Ramos (cell line): Measurements from ENCODE around the gene HSD3B2.

ENCODE experiments used
- in situ Hi-C: fragments of 300-500 bp; cut with MboI; formaldehyde crosslinking; loops from one replicate; pipeline ENCODE4 v1.14.3; 2022; ENCODE audit warnings: low sequenced_read_pairs; ENCODE audit not compliant: unreplicated experiment

HSD3B2 gene

DNA sequence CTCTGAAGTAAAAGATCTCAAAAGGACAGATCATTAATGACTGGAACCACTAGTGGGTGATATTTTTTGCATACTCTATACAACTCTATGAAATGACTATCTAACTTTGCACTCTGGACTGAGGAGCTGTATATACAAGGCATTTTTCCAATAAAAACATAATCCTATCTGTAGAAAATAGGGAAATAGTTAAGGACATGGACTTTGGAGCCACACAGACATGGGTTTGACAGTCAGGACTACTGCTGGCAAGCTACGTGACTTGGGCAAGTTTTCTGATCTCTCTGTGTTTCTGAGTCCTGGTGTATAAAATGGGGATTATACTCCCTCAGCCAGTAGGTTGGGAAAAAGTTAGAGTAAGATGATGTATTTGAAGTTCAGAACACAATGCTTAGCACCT lies 20.9 kb upstream of the HSD3B2 start:
- in situ Hi-C loops: no loop called here

DNA sequence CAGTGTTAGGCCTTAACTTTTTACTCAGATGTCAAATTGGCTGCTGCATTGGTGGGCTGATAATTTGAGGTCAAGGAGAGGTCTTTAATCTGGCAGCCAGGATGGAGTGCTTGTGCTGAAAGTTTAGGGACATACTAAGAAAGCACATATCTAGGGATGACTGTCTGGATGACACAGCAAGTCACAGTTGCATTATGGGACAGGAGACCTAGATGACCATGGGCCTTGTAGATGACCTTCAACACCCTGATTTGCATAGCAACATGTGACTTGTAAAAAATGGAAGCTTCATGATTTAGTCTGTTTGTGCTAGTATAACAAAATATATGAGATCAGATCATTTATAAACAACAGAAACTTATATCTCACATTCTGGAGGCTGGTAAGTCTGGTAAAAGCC lies 18.0 kb upstream of the HSD3B2 start:
- in situ Hi-C loops: no loop called here

DNA sequence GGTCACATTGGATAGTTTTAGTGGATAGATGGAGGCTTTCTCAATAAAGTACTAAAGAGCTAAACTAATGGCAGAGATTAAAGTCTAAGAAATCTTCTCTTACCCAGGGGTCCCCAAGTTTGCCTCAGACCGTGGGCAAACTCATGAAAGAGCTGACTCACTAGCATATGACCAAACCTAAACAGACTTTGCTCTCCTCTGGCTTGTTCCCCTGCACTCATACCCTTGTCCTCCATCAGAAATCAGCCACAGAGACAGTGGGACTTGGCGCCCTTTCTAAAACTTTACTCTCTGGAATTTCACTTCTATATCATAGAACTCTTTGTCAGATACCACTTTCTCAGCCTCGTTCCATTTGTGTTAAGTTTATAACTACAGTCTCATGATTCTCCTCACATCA lies 17.0 kb upstream of the HSD3B2 start:
- in situ Hi-C loops: no loop called here

DNA sequence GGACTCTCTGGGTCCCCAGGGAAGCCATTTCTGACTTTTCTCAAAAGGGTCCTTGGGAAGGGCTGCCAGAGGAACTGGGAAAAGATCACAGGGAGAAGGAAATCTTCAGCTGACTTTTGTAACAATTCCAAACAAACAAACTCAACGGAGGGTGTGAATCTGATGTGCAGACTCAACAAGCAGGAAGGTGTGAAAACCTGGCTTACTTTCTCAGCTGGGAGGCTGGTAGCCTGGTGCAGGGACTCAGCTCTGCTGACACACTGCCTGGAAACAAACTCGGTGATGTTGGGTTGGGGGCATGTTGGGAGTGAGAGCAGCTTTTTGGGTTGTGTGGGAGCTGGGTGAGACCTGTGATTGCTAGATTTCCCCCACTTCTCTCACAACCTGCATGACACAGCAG lies 10.2 kb upstream of the HSD3B2 start:
- in situ Hi-C loops: no loop called here

DNA sequence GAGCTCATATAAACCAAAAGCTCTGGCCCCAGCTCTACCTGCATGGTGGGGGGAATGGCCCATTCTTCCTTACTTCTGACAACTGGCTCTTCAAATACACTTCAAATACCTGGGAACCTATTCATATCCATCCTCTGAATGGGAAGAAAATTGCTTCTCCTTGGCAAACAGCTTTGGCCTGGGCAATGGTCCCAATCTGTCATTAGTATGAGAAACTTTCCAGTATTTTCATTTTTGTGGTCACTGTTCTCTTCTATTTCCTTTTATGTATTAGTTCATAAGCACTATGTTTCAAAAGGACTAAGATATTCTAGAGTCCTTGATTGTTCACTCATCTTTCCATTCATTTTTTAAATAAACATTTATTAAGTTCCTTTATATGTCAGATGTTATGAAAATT lies 5.2 kb upstream of the HSD3B2 start:
- in situ Hi-C loops: no loop called here

DNA sequence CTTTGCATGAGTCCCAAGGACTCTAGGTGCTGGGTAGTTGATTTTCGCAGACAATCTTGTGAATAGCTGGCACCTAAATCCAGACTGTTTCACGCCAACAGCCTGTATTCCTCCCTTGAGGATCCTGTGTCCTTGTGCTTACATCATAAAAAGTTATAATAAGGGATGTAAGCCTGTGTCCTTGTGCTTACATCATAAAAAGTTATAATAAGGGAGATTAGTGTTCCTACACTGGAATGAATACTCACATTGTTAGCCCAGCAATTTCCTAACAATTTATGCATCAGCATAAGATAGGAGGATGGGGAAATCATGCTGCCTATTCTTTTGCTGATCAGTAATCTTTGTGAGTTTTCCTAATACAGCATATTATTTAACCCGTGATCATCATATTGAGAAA lies 4.0 kb upstream of the HSD3B2 start:
- in situ Hi-C loops: no loop called here

DNA sequence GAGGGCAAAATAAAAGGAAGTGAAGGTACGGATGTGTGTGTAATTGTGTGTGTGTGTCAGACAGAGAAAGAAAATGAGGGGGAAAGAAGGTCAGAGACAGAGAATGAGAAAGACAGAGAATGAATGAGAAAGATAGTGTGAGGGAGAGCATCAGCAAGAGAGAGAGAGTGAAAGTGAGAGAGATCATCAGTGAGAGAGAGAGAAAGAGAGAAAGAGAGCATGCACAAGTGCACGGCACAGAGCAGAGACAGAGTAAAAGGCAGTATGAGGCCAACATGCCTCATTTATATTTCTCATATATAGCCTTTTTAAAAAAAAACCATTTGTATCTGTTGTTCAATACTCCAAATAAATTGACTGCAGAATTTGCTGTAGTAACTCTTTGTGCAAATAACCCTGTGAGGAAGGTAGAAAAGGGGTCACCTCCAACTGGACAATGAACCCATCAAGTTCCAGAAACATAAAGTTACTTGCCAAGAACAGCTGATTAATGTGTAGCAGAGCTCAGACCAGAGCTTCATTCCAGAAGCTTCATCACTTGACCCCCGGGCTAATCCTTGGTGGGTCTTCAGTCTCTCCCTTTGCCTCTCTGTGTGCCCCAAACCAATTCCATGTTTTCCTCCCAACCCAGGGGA lies 1.2 kb downstream of the HSD3B2 start:
- in situ Hi-C loops: no loop called here

DNA sequence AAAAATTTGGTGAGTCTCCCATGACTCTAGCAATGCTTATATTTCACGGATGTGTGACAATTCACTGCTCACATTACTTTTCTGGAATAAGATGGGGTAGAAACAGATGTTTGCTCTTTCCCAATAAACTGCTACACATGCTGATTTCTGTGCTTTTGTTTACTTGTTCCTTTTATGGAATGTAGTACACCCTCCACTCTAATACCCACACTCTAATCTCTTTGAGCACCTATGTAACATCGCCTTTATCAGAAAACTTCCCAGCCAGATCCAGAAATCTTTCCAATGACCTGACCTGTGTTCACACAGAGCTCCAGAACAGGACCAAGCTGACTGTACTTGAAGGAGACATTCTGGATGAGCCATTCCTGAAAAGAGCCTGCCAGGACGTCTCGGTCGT lies 4.2 kb downstream of the HSD3B2 start:
- in situ Hi-C loops: no loop called here

DNA sequence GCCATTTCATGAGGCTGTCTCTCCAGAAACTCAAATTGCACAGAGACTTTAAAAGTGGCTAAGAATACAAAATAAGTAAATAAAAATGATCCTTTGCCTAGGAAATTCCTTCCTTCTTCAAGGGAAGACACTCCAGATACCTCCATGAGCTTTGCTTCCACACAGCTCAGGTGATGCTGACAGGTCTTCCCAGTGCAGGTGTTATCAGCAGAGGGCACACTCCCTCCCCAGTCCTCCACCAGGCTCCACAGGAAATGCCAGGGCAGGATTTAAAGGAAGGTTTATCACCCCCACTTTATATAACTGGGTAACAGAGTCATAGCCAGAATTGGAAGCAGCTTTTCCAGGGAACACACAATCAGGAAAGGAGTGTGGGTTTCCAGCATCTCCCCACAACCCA lies 5.7 kb downstream of the HSD3B2 start:
- in situ Hi-C loops: no loop called here

DNA sequence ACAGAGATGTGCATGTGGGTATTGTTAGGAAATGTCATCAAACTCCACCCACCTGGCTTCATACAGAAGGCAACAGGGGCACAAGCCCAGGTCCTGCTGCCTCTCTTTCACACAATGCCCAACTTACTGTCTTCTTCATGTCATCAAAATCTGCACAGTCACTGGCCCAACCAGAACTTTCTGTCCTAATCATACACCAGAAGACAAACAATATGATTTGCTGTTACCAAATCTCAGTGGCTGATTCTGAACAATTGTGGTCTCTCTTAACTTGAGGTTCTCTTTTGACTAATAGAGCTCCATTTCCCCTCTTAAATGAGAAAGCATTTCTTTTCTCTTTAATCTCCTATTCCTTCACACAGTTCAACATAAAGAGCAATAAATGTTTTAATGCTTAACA lies 7.7 kb downstream of the HSD3B2 start:
- in situ Hi-C loops: no loop called here

DNA sequence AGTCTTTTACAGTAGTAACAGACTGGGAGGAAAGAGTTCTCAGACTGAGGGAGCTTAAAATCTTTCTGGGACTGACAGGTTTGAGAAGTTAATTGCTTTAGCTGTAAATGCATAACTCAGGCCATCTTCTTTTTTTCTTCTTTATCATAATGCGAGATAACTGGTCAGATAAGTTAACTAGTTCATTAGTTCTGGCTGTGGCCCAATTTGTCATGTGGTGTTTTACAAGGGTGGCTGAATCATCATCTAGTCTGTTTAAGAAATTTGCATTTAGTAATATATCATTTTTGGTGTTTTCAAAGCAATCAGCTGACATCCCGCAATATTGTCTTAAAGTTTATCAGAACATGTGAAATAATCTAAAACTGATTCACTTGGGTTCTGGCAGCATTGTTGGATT lies 14.0 kb downstream of the HSD3B2 start:
- in situ Hi-C loops: no loop called here

DNA sequence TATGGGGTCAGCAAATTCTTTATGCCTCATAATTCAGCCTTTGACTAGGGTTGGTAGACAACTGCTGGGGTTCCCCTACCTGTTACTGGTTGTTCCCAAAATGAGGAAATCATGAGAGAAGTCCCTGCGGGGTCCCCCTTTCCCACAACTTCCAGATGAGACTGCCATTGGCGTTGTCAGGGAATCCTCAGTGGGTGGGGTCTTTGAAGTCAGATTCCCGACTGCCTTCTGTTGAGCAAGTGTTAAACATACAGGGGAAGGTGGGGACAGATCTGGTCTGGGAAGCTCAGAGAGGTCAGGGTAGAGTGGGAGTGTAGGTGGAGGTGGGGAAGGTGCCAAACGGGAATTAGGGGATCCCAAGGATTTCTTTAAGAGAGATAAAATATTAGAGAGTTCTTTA lies 14.7 kb downstream of the HSD3B2 start:
- in situ Hi-C loops: no loop called here

DNA sequence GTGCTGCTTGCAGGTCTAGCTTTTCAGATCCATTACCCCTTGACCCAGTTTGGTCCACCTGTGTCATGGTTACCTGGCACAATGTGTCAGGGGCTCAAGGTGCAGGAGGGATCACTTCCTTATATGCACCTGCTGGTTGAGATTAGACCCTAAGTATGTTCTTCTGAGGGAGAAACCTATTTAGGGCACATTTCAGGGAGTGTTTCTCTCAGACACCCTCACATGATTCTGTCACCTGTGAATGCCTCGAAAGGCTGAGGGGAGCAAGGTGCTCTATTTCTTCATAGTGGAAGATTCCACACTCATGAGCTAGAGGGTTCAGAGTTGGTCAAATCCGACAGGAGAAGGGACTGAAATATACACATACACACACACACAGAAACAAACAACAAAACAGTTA lies 15.5 kb downstream of the HSD3B2 start:
- in situ Hi-C loops: no loop called here

DNA sequence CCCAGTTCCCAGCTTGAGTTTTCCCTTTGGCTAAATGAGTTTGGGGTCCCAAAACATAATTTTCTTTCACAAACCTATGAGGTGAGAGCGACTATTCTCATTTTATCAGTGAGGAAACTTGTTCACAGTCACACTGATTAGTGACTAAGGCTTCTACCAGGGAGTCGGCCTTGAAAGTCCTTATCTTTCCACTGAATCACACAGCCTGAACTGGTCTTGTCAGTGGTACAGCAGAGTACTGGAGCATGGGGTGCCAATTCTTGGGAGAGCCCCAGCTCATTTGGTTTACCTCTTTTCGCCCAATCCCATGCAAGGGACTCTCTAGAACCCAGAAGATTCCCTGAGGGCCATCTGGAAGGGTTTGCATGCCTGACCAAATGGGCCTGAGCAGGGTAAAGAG lies 16.9 kb downstream of the HSD3B2 start:
- in situ Hi-C loops: no loop called here

DNA sequence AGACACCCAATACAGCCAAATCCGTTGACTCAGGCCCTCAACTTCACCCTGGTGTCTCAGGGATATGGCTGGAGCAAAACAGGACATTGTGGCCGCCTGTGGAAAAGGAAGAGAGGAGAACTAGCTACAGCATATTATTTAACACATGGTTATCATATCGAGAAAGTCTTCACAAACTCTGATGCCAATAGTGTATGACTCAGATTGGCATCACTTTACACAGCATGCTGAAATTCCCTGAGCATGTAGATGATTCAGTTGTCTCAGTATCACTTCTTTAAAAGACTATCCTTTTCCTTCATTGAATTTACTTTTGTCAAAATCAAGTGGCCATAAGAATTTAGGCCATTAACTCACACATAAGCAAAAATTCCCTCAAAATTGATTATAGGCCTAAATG lies 20.1 kb downstream of the HSD3B2 start:
- in situ Hi-C loops: no loop called here

DNA sequence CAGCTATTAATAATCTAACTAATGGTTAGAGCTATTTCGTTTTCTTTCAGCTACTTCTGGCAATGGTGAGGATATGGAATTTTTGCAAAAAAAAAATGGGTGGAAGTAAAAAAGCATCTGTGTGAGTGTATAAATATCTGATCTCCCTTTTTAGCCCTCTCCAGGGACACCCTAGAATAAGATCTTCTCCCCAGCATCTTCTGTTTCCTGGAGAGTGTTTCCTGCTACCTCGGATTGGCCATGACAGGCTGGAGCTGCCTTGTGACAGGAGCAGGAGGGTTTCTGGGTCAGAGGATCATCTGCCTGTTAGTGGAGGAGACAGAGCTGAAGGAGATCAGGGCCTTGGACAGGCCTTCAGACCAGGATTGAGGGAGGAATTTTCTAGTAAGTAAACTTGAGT lies 23.8 kb downstream of the HSD3B2 start:
- in situ Hi-C loops: no loop called here

DNA sequence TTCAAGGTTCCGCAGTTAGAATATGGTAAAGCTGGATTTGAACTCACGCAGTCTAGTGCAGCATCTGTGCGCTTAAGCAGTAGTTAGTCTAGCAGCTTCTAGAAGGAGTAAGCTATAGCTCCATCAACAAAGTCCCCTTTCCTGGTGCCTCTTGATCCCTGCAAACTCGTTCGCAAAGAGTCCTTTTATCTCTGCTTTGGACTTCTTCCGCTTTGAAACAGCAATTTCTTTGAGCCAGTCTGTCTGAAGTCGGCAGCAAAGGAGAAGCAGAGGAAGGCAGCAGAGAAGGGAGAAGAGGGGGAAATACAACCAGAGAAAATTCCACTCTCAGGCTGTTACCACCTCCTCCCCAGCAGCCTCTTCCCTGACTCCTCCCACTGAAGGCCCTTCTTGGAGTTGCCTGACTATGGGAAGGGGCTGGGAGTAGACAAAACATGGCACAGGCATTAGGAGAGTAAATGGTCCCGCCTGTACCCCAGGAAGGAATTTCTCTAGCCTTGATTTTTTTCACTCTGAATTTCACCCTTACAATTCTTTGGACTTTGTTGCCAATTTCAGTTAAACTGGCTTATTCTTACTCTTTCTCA lies 25.9 kb downstream of the HSD3B2 start:
- in situ Hi-C loops: no loop called here

DNA sequence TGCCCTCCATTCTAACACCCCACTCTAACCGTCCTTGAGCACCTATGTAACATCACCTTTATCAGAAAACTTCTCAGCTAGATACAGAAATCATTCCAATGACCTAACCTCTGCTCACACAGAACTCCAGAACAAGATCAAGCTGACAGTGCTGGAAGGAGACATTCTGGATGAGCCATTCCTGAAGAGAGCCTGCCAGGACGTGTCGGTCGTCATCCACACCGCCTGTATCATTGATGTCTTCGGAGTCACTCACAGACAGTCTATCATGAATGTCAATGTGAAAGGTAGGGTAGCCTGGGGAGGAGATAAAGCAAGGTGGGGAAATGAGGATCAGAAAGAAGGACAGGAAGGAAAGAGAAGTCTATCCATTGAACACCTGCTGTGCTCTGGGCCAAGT lies 27.8 kb downstream of the HSD3B2 start:
- in situ Hi-C loops: no loop called here

DNA sequence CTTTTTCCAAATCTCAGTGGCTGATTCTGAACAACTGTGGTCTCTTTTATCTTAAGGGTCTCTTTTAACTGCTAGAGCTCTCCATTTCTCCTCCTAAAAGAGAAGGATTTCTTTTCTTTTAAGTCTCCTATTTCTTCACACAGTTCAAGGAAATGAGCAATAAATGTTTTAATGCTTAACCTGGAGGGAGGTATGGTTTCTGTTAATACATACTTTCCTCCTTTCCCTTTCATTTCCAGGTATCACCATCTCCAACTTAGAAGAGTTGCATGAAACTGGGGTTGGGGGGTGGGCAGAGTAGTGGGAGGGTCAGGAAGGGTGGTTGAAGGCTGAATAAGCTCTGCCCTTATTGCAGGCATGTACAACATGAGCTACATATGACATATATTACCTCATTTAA lies 31.4 kb downstream of the HSD3B2 start:
- in situ Hi-C loops: no loop called here

DNA sequence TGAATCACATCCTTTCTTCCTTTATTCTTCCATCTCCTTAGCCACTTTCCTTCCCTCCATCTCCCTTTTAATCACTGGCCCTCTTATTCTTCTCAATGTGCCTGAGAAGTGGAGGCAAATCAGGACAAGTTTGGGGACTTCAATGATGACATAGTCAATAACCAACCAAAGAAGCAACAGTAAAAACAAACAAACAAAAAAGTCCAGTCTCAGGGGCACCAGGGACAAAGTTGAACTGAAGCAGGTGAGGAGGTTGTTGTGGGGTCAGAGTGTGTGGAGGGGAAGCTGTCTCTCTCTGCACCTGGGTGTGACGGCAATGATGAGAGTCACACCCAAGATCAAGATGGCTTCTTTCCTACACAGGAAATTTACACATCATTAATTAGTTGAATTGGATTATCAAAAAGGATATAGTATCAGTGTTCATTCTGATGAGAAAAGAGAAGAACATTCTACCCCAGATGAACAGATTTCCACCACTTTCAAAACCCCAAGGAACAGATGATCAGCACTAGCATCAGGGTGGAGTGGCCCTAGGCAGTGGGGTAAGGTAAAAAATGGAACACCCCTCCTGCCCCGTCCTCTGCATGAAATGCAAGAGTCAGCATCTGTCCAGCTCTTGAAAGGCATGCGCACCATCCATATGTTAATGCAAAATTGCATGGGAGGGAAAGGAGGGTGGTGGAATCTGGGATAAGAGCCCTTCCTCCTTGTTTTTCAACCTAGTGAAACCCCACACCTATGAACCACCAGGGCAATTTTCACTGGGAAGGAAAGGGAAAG lies 32.6 kb downstream of the HSD3B2 start:
- in situ Hi-C loops: no loop called here

DNA sequence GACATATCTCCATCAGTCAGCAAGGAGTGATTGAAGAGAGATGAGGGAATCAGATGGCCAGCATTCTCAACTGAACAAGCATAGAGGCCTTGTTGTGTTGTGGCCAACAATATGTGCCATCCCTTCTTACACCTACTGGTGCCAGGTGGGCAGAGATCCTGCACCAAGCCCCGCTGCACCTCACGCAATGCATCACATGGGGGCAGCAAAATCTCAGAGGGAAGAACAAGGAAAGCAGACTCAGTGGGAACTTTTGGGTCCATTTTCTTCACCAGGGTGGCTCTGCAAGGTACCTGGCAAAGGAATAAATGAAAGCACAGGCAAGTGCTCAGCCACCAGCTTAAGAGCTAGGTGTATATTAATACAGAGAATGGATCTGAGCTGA lies 33.2 kb downstream of the HSD3B2 start:
- in situ Hi-C loops: no loop called here

DNA sequence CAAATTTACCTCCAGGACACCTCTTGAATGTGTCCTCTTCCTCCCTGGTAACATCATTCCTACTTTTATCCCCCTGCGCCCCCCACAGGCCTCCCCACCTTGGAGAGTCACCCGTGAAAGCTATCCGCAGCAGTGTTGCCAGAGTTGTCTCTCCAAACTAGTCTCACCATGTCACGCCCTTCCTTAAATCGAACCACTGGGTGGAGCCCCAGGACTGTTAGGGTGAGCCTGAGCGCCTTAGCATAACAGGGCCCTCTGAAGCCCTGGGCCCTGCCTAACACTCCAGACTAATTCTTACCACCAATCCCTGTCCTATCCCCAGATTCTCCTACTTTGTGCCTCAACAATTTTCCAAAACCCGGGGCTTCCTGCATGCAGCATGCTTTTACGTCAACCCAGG lies 35.0 kb downstream of the HSD3B2 start:
- in situ Hi-C loops: no loop called here
